Liver (tissue), 3 donors: Measurements from ENCODE around the gene PTK7.

Source experiments
- EGR1 ChIP-seq, 2 donors: IDR thresholded peaks; 2 replicates each; pipeline ENCODE4 v1.6.1; 2016 to 2018; ENCODE audit warnings: antibody characterized with exemption in 2 of 2, low read depth in 2 of 2
- FOXA1 ChIP-seq: IDR thresholded peaks from 2 replicates; pipeline ENCODE4 v1.6.1; 2016; ENCODE audit warnings: antibody characterized with exemption
- GABPA ChIP-seq, 2 donors: IDR thresholded peaks in 1 of 2; conservative IDR thresholded peaks in 1 of 2; 2 replicates each; pipeline ENCODE4 v1.6.1; 2016; ENCODE audit warnings: antibody characterized with exemption in 2 of 2, mild to moderate bottlenecking in 1 of 2, moderate library complexity in 1 of 2
- MAX ChIP-seq: IDR thresholded peaks from 2 replicates; pipeline ENCODE4 v1.6.1; 2016; ENCODE audit warnings: antibody characterized with exemption
- SP1 ChIP-seq: IDR thresholded peaks from 2 replicates; pipeline ENCODE4 v1.6.1; 2018; ENCODE audit warnings: antibody characterized with exemption, mild to moderate bottlenecking
- TF ChIP-seq, protein P1 (sequence below): IDR thresholded peaks from 2 replicates; pipeline ENCODE4 v1.6.1; 2016; ENCODE audit warnings: antibody characterized with exemption, mild to moderate bottlenecking
- TF ChIP-seq, protein P2 (sequence below): fragments of 150-350 bp; IDR thresholded peaks from 2 replicates; pipeline ENCODE4 v1.5.1; 2017; ENCODE audit warnings: improper control_type of control experiment, low read depth, low read length; ENCODE audit not compliant: missing input control
- TF ChIP-seq, protein P3 (sequence below): IDR thresholded peaks from 2 replicates; pipeline ENCODE4 v1.6.1; 2016; ENCODE audit warnings: antibody characterized with exemption
- TF ChIP-seq, protein P4 (sequence below): IDR thresholded peaks from 2 replicates; pipeline ENCODE4 v1.6.1; 2016; ENCODE audit warnings: antibody characterized with exemption
- donor health status: healthy.
- donor health status: healthy.

DNA sequence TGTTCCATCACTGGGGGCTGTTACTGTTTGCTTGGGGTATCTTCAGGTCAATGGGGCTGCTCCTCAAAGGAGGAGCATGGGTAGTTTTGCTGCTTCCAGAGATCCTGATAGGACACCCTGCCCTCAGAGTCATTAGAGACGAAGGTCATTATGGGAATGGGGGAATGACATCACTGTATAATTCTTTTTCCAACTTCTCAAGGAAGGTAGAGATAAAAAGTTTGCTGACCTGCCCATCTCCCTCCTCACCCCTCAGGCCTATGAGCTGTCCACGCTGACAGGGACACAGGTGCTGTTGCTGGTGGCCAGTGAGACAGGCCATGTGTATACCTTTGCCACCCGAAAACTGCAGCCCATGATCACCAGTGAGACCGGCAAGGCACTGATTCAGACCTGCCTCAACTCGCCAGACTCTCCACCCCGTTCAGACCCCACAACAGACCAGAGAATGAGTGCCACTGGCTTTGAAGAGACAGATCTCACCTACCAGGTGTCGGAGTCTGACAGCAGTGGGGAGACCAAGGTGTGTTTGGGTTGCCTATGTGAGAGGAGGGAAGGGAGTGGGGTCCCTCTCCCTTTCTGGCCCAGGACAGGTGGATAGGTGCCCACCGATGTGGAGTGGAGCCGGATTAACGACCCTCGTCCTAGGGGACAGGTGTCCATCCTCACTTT lies 97.6 kb downstream of the PTK7 start:
- TF ChIP-seq GABPA (IDR thresholded peaks at IDR 0.05 in 1 of 2, conservative IDR thresholded peaks at IDR 0.05 in 1 of 2) (no peak), EGR1 (IDR thresholded peaks at IDR 0.05; ENCODE audit: low read depth in 2 of 2) (no peak), FOXA1 (no peak), MAX (no peak), SP1 (no peak)
- TF ChIP-seq, protein P1, sequence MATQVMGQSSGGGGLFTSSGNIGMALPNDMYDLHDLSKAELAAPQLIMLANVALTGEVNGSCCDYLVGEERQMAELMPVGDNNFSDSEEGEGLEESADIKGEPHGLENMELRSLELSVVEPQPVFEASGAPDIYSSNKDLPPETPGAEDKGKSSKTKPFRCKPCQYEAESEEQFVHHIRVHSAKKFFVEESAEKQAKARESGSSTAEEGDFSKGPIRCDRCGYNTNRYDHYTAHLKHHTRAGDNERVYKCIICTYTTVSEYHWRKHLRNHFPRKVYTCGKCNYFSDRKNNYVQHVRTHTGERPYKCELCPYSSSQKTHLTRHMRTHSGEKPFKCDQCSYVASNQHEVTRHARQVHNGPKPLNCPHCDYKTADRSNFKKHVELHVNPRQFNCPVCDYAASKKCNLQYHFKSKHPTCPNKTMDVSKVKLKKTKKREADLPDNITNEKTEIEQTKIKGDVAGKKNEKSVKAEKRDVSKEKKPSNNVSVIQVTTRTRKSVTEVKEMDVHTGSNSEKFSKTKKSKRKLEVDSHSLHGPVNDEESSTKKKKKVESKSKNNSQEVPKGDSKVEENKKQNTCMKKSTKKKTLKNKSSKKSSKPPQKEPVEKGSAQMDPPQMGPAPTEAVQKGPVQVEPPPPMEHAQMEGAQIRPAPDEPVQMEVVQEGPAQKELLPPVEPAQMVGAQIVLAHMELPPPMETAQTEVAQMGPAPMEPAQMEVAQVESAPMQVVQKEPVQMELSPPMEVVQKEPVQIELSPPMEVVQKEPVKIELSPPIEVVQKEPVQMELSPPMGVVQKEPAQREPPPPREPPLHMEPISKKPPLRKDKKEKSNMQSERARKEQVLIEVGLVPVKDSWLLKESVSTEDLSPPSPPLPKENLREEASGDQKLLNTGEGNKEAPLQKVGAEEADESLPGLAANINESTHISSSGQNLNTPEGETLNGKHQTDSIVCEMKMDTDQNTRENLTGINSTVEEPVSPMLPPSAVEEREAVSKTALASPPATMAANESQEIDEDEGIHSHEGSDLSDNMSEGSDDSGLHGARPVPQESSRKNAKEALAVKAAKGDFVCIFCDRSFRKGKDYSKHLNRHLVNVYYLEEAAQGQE: no peak
- TF ChIP-seq, protein P2, sequence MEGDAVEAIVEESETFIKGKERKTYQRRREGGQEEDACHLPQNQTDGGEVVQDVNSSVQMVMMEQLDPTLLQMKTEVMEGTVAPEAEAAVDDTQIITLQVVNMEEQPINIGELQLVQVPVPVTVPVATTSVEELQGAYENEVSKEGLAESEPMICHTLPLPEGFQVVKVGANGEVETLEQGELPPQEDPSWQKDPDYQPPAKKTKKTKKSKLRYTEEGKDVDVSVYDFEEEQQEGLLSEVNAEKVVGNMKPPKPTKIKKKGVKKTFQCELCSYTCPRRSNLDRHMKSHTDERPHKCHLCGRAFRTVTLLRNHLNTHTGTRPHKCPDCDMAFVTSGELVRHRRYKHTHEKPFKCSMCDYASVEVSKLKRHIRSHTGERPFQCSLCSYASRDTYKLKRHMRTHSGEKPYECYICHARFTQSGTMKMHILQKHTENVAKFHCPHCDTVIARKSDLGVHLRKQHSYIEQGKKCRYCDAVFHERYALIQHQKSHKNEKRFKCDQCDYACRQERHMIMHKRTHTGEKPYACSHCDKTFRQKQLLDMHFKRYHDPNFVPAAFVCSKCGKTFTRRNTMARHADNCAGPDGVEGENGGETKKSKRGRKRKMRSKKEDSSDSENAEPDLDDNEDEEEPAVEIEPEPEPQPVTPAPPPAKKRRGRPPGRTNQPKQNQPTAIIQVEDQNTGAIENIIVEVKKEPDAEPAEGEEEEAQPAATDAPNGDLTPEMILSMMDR: no peak
- TF ChIP-seq, protein P3, sequence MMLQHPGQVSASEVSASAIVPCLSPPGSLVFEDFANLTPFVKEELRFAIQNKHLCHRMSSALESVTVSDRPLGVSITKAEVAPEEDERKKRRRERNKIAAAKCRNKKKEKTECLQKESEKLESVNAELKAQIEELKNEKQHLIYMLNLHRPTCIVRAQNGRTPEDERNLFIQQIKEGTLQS: no peak
- TF ChIP-seq, protein P4, sequence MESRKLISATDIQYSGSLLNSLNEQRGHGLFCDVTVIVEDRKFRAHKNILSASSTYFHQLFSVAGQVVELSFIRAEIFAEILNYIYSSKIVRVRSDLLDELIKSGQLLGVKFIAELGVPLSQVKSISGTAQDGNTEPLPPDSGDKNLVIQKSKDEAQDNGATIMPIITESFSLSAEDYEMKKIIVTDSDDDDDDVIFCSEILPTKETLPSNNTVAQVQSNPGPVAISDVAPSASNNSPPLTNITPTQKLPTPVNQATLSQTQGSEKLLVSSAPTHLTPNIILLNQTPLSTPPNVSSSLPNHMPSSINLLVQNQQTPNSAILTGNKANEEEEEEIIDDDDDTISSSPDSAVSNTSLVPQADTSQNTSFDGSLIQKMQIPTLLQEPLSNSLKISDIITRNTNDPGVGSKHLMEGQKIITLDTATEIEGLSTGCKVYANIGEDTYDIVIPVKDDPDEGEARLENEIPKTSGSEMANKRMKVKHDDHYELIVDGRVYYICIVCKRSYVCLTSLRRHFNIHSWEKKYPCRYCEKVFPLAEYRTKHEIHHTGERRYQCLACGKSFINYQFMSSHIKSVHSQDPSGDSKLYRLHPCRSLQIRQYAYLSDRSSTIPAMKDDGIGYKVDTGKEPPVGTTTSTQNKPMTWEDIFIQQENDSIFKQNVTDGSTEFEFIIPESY: no peak
